Measurements from ENCODE around the gene METTL5. TPM values are rescaled to one million over a fixed set of nuclear protein-coding genes. Genes with fewer than 3 reads are reported as not detected.
A peak's percentile ranks its signal among the peaks of the same experiment; 100 is the strongest.
"Not testable (repeated sequence)": the region's sequence is repeated elsewhere in the genome, so short reads cannot be mapped to it uniquely, and the experiment has no call there.

The METTL5 gene
- total and polyA plus RNA-seq, 9 of the 15 experiments (the other 6 are each of a cell fraction or from before 2014, with no cell fraction given) = 149 to 471 (median 224) TPM

GRCh38 chr2:169855281-169856258 lies 30.9 kb upstream of the METTL5 start:
- H3K79me2 ChIP-seq (ENCODE audit: control insufficient read depth, insufficient read depth, low read length) = peaks cover 74% of the 10 kb centered on the region
- WGBS (ENCODE audit: insufficient coverage, low coverage, missing lambda C conversion rate) = 69% methylated on average over 15 of the region's 42 CpGs
- intact Hi-C loops (cut with micrococcal nuclease) = not testable (repeated sequence)
- 0 out of 4 replicates have a peak, but pooled peaks of 1 of the 2 experiments have one; percentile 17 for TF ChIP-seq KDM1A (IDR thresholded peaks at IDR 0.05)
- TF ChIP-seq CBFA2T2 (conservative IDR thresholded peaks at IDR 0.05) = peak; percentile 77
- TF ChIP-seq TRIM24 (IDR thresholded peaks at IDR 0.05) = peak; percentile 55 to 62; a peak in 3 of 4 replicates
- TF ChIP-seq DMBX1 (CRISPR knock-in tag; IDR thresholded peaks at IDR 0.05; ENCODE audit: borderline replicate concordance) = peak; percentile 70; the same call in 1 of the 2 replicates
- peak; percentile 48; the same call in 1 of the 2 replicates for TF ChIP-seq NCOR1 (IDR thresholded peaks at IDR 0.05)
- TF ChIP-seq CXXC5 (CRISPR knock-in tag; IDR thresholded peaks at IDR 0.05) = peak; percentile 40; the same call in 1 of the 2 replicates
- TF ChIP-seq SOX6 (IDR thresholded peaks at IDR 0.05) = peak; percentile 56; the same call in 1 of the 2 replicates
- peak; percentile 69 for TF ChIP-seq NR2C1 (IDR thresholded peaks at IDR 0.05)
- peak; percentile 40; the same call in 1 of the 2 replicates for TF ChIP-seq NR2C1 (tag; IDR thresholded peaks at IDR 0.05)
- TF ChIP-seq CC2D1A (IDR thresholded peaks at IDR 0.05) = peak; percentile 56; the same call in 1 of the 2 replicates
- 0 out of 2 replicates have a peak, but pooled peaks have one; percentile 29 for TF ChIP-seq ZBTB2 (IDR thresholded peaks at IDR 0.05)
- peak; percentile 27 to 37; a peak in 1 of 4 replicates for TF ChIP-seq MNT (conservative IDR thresholded peaks at IDR 0.05)
- TF ChIP-seq ZNF592 (IDR thresholded peaks at IDR 0.05) = peak; percentile 69
- peak; percentile 31; the same call in 1 of the 2 replicates for TF ChIP-seq SMARCA4 (IDR thresholded peaks at IDR 0.05)
- TF ChIP-seq HDAC1 (IDR thresholded peaks at IDR 0.05) = peak in 1 of 2 experiments; percentile 37; a peak in 1 of 4 replicates

More at GRCh38 chr2:169855281-169856258, 30.9 kb upstream of the METTL5 start:
- H3K27me3 ChIP-seq (ENCODE audit: control insufficient read depth in 2 of 2, insufficient read depth in 2 of 2, low read length in 2 of 2); H3K9me1 ChIP-seq (ENCODE audit: control insufficient read depth, insufficient read depth, low read length); POLR2A ChIA-PET; H3K9ac ChIP-seq (ENCODE audit: insufficient read depth in 1 of 2, low read depth in 2 of 2, low read length in 2 of 2); H3K36me3 ChIP-seq (ENCODE audit: control insufficient read depth, insufficient read depth, low read length); H3K9me3 ChIP-seq (replicated peaks; ENCODE audit: control insufficient read depth, insufficient read depth, low read depth, low read length); FAIRE-seq; H4K20me1 ChIP-seq (replicated peaks; ENCODE audit: control insufficient read depth, insufficient read depth, low read length); H3K4me3 ChIP-seq; H3K4me2 ChIP-seq (ENCODE audit: insufficient read depth, low read length); ATAC-seq; BruUV-seq (replicated peaks); H2AFZ ChIP-seq (ENCODE audit: low read depth, low read length); DNase-seq (ENCODE audit: extremely low read depth in 1 of 4, low spot score in 3 of 4); CTCF ChIA-PET (ENCODE audit: low intra/inter-chr PET ratio); in situ Hi-C loops (cut with MboI): not testable (repeated sequence)
- Histone ChIP-seq H3K27ac (ENCODE audit: extremely low read depth, low read depth, low read length) (peak overlapping the region; percentile 25; the same call in 1 of the 3 replicates), H3K4me1 (replicated peaks in 1 of 2; ENCODE audit: control insufficient read depth in 2 of 2, insufficient read depth in 2 of 2, low read length in 2 of 2) (peaks cover 15 to 16% of the 10 kb centered on the region in 2 experiments; a peak in 4 of 5 replicates)

All from K562 (cell line).